ENCODE measurements around the gene CDH11. TPM values are rescaled to one million over a fixed set of nuclear protein-coding genes. Genes with fewer than 3 reads are reported as not detected.

The CDH11 gene
- total and polyA plus RNA-seq, 10 of the 15 experiments (the other 5 are each of a cell fraction or from before 2014, with no cell fraction given), result 0.31 to 9.7 (median 0.87) TPM

GRCh38 chr16:65122724-65123395, 997 bp upstream of the CDH11 start:
- H3K4me1 ChIP-seq (ENCODE audit: control insufficient read depth, insufficient read depth, low read length), result no peaks in the 10 kb centered on the region
- ChIA-PET RAD21 (ENCODE audit: unreplicated experiment) (no interaction called here), CTCF (interaction anchor here (1.0 kb wide), 1 partner anchor 9 kb away, joined by 4 read pairs; no protein-coding TSS in a partner anchor), POLR2A (interaction anchor here (0.8 kb wide), 1 partner anchor 14 kb away, joined by 3 read pairs; no protein-coding TSS in a partner anchor), SMC1A (ENCODE audit: uncharacterized antibody, unreplicated experiment) (no interaction called here)
- no peak for FAIRE-seq
- DNase-seq (ENCODE audit: low read depth, low spot score), result no peak
- H3K9me3 ChIP-seq (replicated peaks; ENCODE audit: control insufficient read depth, insufficient read depth, low read length), result no peaks in the 10 kb centered on the region; the same call in 2 of the 3 replicates
- H3K4me2 ChIP-seq (ENCODE audit: control insufficient read depth, insufficient read depth), result no peak overlapping the region
- intact Hi-C loops (cut with micrococcal nuclease; ENCODE audit: unreplicated experiment), result no loop called here
- no TSS peak for BruUV-seq (replicated peaks)
- H4K20me1 ChIP-seq (ENCODE audit: control insufficient read depth, insufficient read depth), result no peaks in the 10 kb centered on the region
- no peak for ATAC-seq
- no peaks in the 10 kb centered on the region; a peak in 2 of 4 replicates for H3K27me3 ChIP-seq (replicated peaks in 1 of 2; ENCODE audit: control insufficient read depth in 2 of 2, insufficient read depth in 2 of 2, low read length in 1 of 2)
- no peaks in the 10 kb centered on the region for H3K36me3 ChIP-seq (ENCODE audit: control insufficient read depth in 2 of 2, insufficient read depth in 2 of 2, low read length in 1 of 2)
- H2AFZ ChIP-seq (ENCODE audit: control insufficient read depth, low read depth, low read length), result no peak overlapping the region
- TF ChIP-seq EZH2 (IDR thresholded peaks at IDR 0.05; ENCODE audit: borderline replicate concordance, control insufficient read depth, low read depth, low read length) (no peak), BRCA1 (IDR thresholded peaks at IDR 0.05; ENCODE audit: low read depth, low read length) (no peak), NR2C1 (IDR thresholded peaks at IDR 0.05) (no peak), RFX5 (IDR thresholded peaks at IDR 0.05; ENCODE audit: low read depth, low read length) (no peak), NR2F1 (conservative IDR thresholded peaks at IDR 0.05) (no peak), RBBP5 (conservative IDR thresholded peaks at IDR 0.05) (no peak), GATAD2B (conservative IDR thresholded peaks at IDR 0.05; ENCODE audit: low read depth) (no peak), TCF3 (IDR thresholded peaks at IDR 0.05; ENCODE audit: borderline replicate concordance, insufficient read depth, low read depth, low read length) (no peak), POU2F2 (IDR thresholded peaks at IDR 0.05; ENCODE audit: borderline replicate concordance, low read depth, low read length) (no peak), BACH1 (IDR thresholded peaks at IDR 0.05; ENCODE audit: borderline replicate concordance) (no peak), SRF (IDR thresholded peaks at IDR 0.05; ENCODE audit: low read depth in 2 of 2, low read length in 2 of 2) (no peak)
- TF ChIP-seq, protein P1, sequence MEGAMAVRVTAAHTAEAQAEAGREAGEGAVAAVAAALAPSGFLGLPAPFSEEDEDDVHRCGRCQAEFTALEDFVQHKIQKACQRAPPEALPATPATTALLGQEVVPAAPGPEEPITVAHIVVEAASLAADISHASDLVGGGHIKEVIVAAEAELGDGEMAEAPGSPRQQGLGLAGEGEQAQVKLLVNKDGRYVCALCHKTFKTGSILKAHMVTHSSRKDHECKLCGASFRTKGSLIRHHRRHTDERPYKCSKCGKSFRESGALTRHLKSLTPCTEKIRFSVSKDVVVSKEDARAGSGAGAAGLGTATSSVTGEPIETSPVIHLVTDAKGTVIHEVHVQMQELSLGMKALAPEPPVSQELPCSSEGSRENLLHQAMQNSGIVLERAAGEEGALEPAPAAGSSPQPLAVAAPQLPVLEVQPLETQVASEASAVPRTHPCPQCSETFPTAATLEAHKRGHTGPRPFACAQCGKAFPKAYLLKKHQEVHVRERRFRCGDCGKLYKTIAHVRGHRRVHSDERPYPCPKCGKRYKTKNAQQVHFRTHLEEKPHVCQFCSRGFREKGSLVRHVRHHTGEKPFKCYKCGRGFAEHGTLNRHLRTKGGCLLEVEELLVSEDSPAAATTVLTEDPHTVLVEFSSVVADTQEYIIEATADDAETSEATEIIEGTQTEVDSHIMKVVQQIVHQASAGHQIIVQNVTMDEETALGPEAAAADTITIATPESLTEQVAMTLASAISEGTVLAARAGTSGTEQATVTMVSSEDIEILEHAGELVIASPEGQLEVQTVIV (IDR thresholded peaks at IDR 0.05; ENCODE audit: borderline replicate concordance, partially characterized antibody), result no peak
- H3K9ac ChIP-seq (ENCODE audit: control insufficient read depth, insufficient read depth, low read length), result no peak overlapping the region
- no peak overlapping the region for H3K27ac ChIP-seq (ENCODE audit: control insufficient read depth, insufficient read depth)
- WGBS (ENCODE audit: insufficient coverage, insufficient replicate concordance, low lambda C conversion rate, missing lambda C conversion rate), result 39% methylated on average over 41 of the region's 48 CpGs
- no peaks in the 10 kb centered on the region for H3K79me2 ChIP-seq (ENCODE audit: control insufficient read depth, insufficient read depth, low read length)
- H3K4me3 ChIP-seq, result no peak overlapping the region
- in situ Hi-C loops (cut with MboI), result loop anchor here (25.0 kb wide), 1 partner anchor 1036 kb away; no protein-coding TSS in a partner anchor

Measured in GM12878 (cell line).